Fibroblast of lung (primary cell): ENCODE measurements around the gene TOMM7.

Experiments
- CTCF ChIP-seq, 2 donors: IDR thresholded peaks in 1 of 2; conservative IDR thresholded peaks in 1 of 2; 1 replicate in 1 of 2; 2 replicates in 1 of 2; pipeline ENCODE4 v1.5.1; 2011 to 2012; ENCODE audit warnings: low read length in 2 of 2, control low read depth in 1 of 2, inconsistent platforms in 1 of 2, low read depth in 1 of 2, mild to moderate bottlenecking in 1 of 2
- EZH2 ChIP-seq: IDR thresholded peaks from 2 replicates; pipeline ENCODE4 v1.5.1; 2012; ENCODE audit warnings: low read length, control low read depth, mild to moderate bottlenecking; ENCODE audit errors: missing control alignments

DNA sequence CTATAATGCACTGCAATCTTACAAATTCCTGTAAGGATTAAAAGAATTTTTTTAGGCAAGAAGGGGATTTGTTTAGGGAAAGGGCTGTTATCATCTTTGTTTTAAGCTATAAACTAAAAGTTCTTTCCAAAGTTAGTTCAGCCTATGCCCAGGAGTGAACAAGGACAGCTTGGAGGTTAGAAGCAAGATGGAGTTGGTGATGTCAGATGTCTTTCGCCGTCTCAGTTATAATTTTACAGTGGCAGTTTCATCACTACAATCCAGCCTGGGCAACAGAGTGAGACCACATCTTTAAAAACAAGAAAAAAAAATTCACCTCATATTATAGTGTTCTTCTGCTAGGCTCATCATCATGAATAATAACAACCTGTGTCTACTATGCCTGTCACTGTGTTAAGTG is 2.1 kb upstream of the TOMM7 start:
- TF ChIP-seq EZH2 = no peak
- no peak for TF ChIP-seq CTCF (conservative IDR thresholded peaks at IDR 0.05 in 1 of 2, IDR thresholded peaks at IDR 0.05 in 1 of 2; ENCODE audit: low read depth in 1 of 2, low read length in 2 of 2)
